UCSD-AML1 (cell line): ENCODE measurements around the gene TMBIM1.

Experiments
- DNase-seq: peaks from one replicate; lab custom pipeline; 2025; ENCODE audit not compliant: unreplicated experiment; lab: John Stamatoyannopoulos, UW

Gene TMBIM1

GRCh38 chr2:218292048-218293014 is at the start of gene TMBIM1:
TMBIM1 (minus strand) TSS chr2:218292503; CDS start chr2:218282141, 10,362 bp downstream.
- DNase-seq = peak; percentile 83

GRCh38 chr2:218341381-218341780 is 49.1 kb upstream of the TMBIM1 start:
- DNase-seq = no peak

- DNase-seq = no peak
Measured at GRCh38 chr2:218340656-218341055, 48.4 kb upstream of the TMBIM1 start.

- no peak for DNase-seq
Measured at GRCh38 chr2:218334531-218334930, 42.2 kb upstream of the TMBIM1 start.

GRCh38 chr2:218332920-218333645 is 40.8 kb upstream of the TMBIM1 start:
- peak; percentile 85 for DNase-seq

DNA sequence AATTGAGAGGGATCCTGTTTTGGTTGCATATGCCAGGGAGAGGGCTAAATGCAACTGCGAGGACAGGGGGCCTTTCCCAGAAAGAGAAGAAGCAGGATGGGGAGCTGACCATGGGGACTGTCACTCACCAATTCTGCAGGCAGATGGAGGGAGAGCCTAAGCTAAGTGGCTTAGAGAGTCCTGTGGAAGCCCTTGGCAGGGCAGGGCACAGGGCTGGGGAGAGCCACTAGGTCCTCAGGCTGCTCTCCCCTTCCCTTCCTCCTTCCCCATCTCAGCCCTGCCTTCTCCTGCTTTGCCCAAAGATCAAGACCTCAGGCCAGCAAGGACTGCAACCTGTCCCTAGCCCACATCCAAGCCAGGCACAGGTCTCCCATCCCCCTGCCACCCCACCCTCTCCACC is 40.0 kb upstream of the TMBIM1 start:
- peak; percentile 62 for DNase-seq

GRCh38 chr2:218331745-218332144 is 39.4 kb upstream of the TMBIM1 start:
- DNase-seq = no peak

DNA sequence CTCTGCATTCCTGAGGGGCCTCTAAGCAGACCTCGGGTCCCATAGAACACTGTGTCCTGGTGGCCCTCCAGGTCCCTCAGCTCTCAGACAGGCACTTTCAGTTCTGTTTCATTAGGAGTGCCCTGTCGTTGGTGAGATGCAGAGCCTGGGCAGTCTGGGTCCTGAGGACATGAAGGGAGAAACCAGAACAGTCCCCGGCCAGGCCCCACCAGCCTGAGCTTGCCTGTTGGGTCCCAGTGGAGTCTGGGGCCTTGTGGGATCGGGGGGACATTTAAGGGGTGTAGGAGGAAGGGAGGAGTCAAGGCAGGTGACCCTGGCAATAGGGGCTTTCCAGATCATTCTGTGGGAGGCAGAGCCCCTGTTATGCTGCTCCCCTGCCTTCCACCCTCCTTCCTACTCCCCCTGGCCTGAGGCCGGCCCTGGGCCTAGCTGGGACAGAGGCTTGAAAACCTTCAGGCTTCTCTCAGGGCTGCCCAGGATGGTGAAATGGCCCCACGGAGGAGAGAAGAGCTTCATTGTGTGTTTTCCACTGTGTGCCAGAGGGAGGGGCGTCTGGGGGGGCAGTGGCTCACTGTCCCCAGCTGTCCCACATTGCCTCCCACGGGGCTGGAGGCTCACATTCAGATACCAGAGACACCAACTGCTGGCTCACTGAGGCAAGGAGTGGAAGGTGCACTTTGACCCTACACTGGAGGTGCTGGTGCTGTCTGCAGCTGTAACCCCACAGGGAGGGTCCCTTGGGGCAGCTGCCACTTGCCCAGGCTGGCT is 37.7 kb upstream of the TMBIM1 start:
- no peak for DNase-seq

GRCh38 chr2:218329027-218329825 is 36.9 kb upstream of the TMBIM1 start:
- DNase-seq = no peak

GRCh38 chr2:218328294-218328693 is 36.0 kb upstream of the TMBIM1 start:
- DNase-seq = no peak

DNA sequence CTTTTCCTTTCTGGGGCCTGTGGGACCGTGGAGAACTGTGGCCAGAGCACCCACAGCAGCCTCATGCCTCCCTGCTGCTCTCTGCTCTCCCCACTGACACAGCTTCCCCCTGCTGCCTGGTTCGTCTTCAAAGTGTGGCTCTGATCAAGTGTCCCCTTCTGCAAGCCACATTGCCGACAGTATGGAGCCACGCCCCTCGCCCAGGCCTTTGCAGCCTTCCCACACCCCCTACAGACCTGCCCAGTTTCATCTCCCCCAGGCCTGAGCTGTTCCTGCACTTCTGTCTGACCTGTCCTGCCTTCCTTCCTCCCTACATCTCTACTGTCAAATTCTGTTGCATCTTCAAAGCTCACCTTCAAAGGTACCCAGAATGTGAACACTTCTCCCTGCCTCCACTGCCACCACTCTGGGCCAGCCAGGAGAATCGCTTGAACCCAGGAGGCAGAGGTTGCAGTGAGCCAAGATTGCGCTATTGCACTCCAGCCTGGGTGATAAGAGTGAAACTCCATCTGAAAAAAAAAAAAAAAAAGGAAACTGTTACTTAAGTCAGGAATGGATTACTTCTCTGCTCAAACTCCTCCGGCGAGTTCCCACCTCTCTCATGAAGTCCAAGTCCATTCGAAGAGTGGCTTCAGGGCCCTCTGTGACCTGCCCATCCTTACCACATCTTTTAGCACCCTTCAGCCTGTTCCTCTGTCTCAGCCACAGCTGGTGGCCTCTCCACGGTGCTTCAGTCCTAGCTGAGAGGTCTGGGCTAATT is 35.3 kb upstream of the TMBIM1 start:
- DNase-seq = no peak

- no peak for DNase-seq
Measured at GRCh38 chr2:218326315-218326714, 34.0 kb upstream of the TMBIM1 start.

DNA sequence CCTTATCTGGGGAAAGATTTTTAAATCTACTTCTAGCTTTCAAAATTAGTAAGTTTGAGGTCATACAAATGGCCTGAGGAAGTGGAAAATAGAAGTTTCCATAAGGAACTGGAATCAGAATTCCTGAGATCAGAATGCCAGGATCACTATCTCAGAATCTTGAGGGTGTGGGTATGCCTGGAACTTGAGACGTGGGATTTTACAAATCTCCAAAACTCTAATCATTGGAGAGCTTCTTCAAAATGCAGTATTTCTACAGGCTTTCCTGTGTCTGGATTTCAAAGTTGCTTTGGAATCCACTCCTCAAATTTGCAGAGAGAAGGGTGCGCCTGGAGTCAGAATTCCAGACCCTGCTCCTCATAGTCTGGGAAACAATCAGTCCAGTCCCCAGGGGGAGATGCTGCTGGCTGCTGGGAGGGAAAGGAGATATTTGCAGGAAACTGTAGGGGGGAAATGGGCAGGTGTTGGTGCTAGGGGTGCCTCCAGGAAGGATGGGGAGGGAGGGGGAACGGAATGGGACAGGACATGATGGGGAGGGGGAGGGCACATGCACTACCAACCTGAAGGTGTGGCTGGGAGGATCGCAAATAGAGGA is 33.4 kb upstream of the TMBIM1 start:
- no peak for DNase-seq

- DNase-seq = peak; percentile 75
Measured at GRCh38 chr2:218323526-218324472, 31.5 kb upstream of the TMBIM1 start.

DNA sequence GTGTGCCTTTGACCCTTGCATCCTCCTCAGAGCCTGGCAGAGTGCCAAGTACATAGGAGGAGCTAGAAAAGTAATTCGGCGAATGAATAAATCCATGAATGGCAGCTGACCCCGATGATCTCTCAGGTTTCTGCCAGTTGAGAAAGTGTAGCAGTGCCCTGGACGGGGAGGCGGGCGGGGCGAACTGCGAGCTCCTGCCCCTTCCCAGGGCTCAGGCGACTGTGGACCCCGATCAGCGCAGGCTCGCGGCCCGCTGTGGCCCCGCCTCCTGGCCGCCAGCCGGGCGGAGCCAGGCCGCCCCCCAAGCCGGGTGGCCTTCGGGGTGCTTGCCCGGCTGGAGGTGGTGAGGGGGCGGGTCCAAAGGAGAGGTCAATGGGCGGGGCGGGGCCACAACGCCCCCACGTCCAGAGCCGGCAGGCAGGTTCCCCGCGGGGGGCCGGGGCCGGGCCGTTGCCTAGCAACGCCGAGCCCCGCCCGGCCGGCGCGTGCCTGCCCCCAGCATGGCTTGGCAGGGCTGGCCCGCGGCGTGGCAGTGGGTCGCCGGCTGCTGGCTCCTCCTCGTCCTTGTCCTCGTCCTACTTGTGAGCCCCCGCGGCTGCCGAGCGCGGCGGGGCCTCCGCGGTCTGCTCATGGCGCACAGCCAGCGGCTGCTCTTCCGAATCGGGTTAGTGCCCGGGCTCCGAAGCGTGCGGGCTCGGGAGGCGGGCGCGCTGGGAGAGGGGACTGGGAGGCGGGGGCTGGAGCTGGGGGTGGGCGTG is 30.6 kb upstream of the TMBIM1 start:
- DNase-seq = peak; percentile 93

GRCh38 chr2:218320704-218321336 is 28.5 kb upstream of the TMBIM1 start:
- DNase-seq = no peak

GRCh38 chr2:218319813-218320365 is 27.6 kb upstream of the TMBIM1 start:
- DNase-seq = no peak
